ENCODE measurements around the gene ABCB9. TPM values are rescaled to one million over a fixed set of nuclear protein-coding genes. Genes with fewer than 3 reads are reported as not detected.

Gene ABCB9
- total RNA-seq, 1 experiment from 2014 or later, result 4.6 TPM

DNA sequence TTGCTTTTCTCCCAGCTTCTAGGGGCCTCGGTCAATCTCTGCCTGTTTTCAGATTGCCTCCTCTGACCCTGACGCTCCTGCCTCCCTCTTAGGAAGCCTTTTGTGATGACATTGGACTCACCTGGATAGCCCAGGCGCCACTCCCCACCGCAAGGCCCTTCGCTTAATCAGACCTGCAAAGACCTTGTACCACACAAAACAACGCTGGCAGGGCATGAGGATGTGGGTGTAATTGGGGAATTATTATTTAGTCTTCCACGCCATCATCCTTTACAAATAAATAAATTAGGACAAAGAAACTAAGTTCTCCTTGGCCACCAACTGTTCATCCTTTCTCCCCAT lies 62.6 kb downstream of the ABCB9 start:
- H2BK20ac ChIP-seq (ENCODE audit: low read depth, low read length, poor library complexity, severe bottlenecking), result no peak overlapping the region
- no peak overlapping the region for H4K8ac ChIP-seq (replicated peaks; ENCODE audit: insufficient read length, low read depth, low read length)
- H3K4me3 Mint-ChIP-seq, result no peak overlapping the region
- H3K27me3 ChIP-seq (ENCODE audit: insufficient read depth, low read length), result no peaks in the 10 kb centered on the region
- no peak overlapping the region for H2BK5ac ChIP-seq (ENCODE audit: insufficient read length, low read length)
- no peaks in the 10 kb centered on the region for H3K79me1 ChIP-seq (ENCODE audit: insufficient read depth, low read depth, low read length, poor library complexity, severe bottlenecking)
- H3K9me3 ChIP-seq (ENCODE audit: control insufficient read depth, low read depth, low read length), result no peaks in the 10 kb centered on the region
- DNase-seq, result no peak
- no peak overlapping the region for H3K4ac ChIP-seq (ENCODE audit: low read depth, low read length)
- no peak overlapping the region for H2BK12ac ChIP-seq (ENCODE audit: insufficient read length, low read depth, low read length)
- no peak overlapping the region for H3K9ac ChIP-seq (ENCODE audit: extremely low read depth, insufficient read length, low read length)
- 0 out of 2 replicates have a peak, but pooled peaks cover 2% of the 10 kb centered on the region for H3K4me1 ChIP-seq (ENCODE audit: insufficient read depth, low read length)
- no peak overlapping the region; the same call in 1 of the 2 replicates for H3K14ac ChIP-seq (ENCODE audit: insufficient read depth, low read length)
- TF ChIP-seq, protein P1, sequence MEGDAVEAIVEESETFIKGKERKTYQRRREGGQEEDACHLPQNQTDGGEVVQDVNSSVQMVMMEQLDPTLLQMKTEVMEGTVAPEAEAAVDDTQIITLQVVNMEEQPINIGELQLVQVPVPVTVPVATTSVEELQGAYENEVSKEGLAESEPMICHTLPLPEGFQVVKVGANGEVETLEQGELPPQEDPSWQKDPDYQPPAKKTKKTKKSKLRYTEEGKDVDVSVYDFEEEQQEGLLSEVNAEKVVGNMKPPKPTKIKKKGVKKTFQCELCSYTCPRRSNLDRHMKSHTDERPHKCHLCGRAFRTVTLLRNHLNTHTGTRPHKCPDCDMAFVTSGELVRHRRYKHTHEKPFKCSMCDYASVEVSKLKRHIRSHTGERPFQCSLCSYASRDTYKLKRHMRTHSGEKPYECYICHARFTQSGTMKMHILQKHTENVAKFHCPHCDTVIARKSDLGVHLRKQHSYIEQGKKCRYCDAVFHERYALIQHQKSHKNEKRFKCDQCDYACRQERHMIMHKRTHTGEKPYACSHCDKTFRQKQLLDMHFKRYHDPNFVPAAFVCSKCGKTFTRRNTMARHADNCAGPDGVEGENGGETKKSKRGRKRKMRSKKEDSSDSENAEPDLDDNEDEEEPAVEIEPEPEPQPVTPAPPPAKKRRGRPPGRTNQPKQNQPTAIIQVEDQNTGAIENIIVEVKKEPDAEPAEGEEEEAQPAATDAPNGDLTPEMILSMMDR (conservative IDR thresholded peaks at IDR 0.05), result no peak
- no peak overlapping the region for H3K56ac ChIP-seq (ENCODE audit: insufficient read length, low read depth, low read length)
- no peak overlapping the region for H3K27ac Mint-ChIP-seq
- no peak overlapping the region for H3K27ac ChIP-seq (ENCODE audit: insufficient read length, low read depth, low read length)
- peaks cover 12 to 13% of the 10 kb centered on the region in 2 experiments for H3K4me1 Mint-ChIP-seq
- H3K36me3 Mint-ChIP-seq (ENCODE audit: insufficient read depth in 1 of 3, low read depth in 3 of 3), result no peaks in the 10 kb centered on the region; a peak in 1 of 7 replicates
- no CpG with 5 or more reads among the region's 7 CpGs for WGBS (ENCODE audit: extremely low coverage, insufficient read length, low lambda C conversion rate)
- H3K23ac ChIP-seq (ENCODE audit: insufficient read length, low read depth, low read length), result no peak overlapping the region
- no peak overlapping the region for H3K4me2 ChIP-seq (ENCODE audit: insufficient read depth, insufficient read length, low read length)
- H3K9me3 Mint-ChIP-seq, result peaks cover 2 to 3% of the 10 kb centered on the region in 2 experiments; a peak in 1 of 5 replicates
- H2BK15ac ChIP-seq (ENCODE audit: low read depth, low read length), result no peak overlapping the region
- H4K5ac ChIP-seq (ENCODE audit: insufficient read length, low read depth, low read length), result no peak overlapping the region
- no peak overlapping the region for H3K18ac ChIP-seq (ENCODE audit: insufficient read length, low read depth, low read length)
- H2AK5ac ChIP-seq (ENCODE audit: insufficient read length, low read length), result no peak overlapping the region
- no peak overlapping the region for H2AFZ ChIP-seq (ENCODE audit: low read length)
- H3T11ph ChIP-seq (ENCODE audit: low read length), result no peak overlapping the region
- no peak overlapping the region for H2BK120ac ChIP-seq (ENCODE audit: low read depth, low read length, poor library complexity, severe bottlenecking)
- no peaks in the 10 kb centered on the region for H4K20me1 ChIP-seq (ENCODE audit: control insufficient read depth, insufficient read depth, insufficient read length)
- H3K23me2 ChIP-seq (ENCODE audit: insufficient read length, low read depth, low read length, poor library complexity, severe bottlenecking), result no peaks in the 10 kb centered on the region
- no peak overlapping the region for H4K91ac ChIP-seq (ENCODE audit: insufficient read length, low read depth, low read length)
- H3K27me3 Mint-ChIP-seq (ENCODE audit: low read depth), result peaks cover 52% of the 10 kb centered on the region
- H3K79me2 ChIP-seq (ENCODE audit: insufficient read depth, low read length), result no peaks in the 10 kb centered on the region
